ENCODE measurements around the gene NUP93.

NUP93 gene

GRCh38 chr16:56852401-56852730 lies 122.4 kb downstream of the NUP93 start:
- Histone ChIP-seq H3K36me3 (ENCODE audit: insufficient read depth, low read length) (no peaks in the 10 kb centered on the region), H3K9me2 (replicated peaks; ENCODE audit: low read depth, low read length) (no peaks in the 10 kb centered on the region), H3K79me2 (ENCODE audit: insufficient read depth, low read length) (no peaks in the 10 kb centered on the region), H3K9ac (ENCODE audit: low read depth, low read length, poor library complexity, severe bottlenecking) (no peak overlapping the region), H3F3A (ENCODE audit: low read depth) (no peaks in the 10 kb centered on the region), H2AFZ (ENCODE audit: low read length) (no peak overlapping the region), H3K27me3 (ENCODE audit: insufficient read depth, low read length, poor library complexity, severe bottlenecking) (no peaks in the 10 kb centered on the region), H3K9me3 (ENCODE audit: insufficient read depth, low read depth, low read length) (no peaks in the 10 kb centered on the region), H3K4me3 (ENCODE audit: low read length, poor library complexity, severe bottlenecking) (no peak overlapping the region), H4K20me1 (ENCODE audit: insufficient read depth, low read length, poor library complexity, severe bottlenecking) (no peaks in the 10 kb centered on the region), H3K4me1 (ENCODE audit: insufficient read depth, low read length, poor library complexity, severe bottlenecking) (peaks cover 28% of the 10 kb centered on the region), H3K4me2 (ENCODE audit: low read depth, low read length, poor library complexity, severe bottlenecking) (no peak overlapping the region)
- TF ChIP-seq CTCF (conservative IDR thresholded peaks at IDR 0.05; ENCODE audit: low read length) = no peak
- no peak for TF ChIP-seq EZH2phosphoT487 (IDR thresholded peaks at IDR 0.05; ENCODE audit: borderline replicate concordance)

- no peak overlapping the region for H3K9ac ChIP-seq (ENCODE audit: low read depth, low read length, poor library complexity, severe bottlenecking)
- H3K36me3 ChIP-seq (ENCODE audit: insufficient read depth, low read length) = no peaks in the 10 kb centered on the region
- H3F3A ChIP-seq (ENCODE audit: low read depth) = no peaks in the 10 kb centered on the region
- H3K27me3 ChIP-seq (ENCODE audit: insufficient read depth, low read length, poor library complexity, severe bottlenecking) = no peaks in the 10 kb centered on the region
- H3K4me1 ChIP-seq (ENCODE audit: insufficient read depth, low read length, poor library complexity, severe bottlenecking) = peaks cover 22% of the 10 kb centered on the region
- H3K9me2 ChIP-seq (replicated peaks; ENCODE audit: low read depth, low read length) = no peaks in the 10 kb centered on the region
- no peaks in the 10 kb centered on the region for H4K20me1 ChIP-seq (ENCODE audit: insufficient read depth, low read length, poor library complexity, severe bottlenecking)
- no peak for TF ChIP-seq EZH2phosphoT487 (IDR thresholded peaks at IDR 0.05; ENCODE audit: borderline replicate concordance)
- no peak for TF ChIP-seq CTCF (conservative IDR thresholded peaks at IDR 0.05; ENCODE audit: low read length)
- no peak overlapping the region for H3K4me3 ChIP-seq (ENCODE audit: low read length, poor library complexity, severe bottlenecking)
- H3K4me2 ChIP-seq (ENCODE audit: low read depth, low read length, poor library complexity, severe bottlenecking) = no peak overlapping the region
- no peak overlapping the region for H2AFZ ChIP-seq (ENCODE audit: low read length)
- no peaks in the 10 kb centered on the region for H3K79me2 ChIP-seq (ENCODE audit: insufficient read depth, low read length)
- no peaks in the 10 kb centered on the region for H3K9me3 ChIP-seq (ENCODE audit: insufficient read depth, low read depth, low read length)
These were observed 123.0 kb downstream of the NUP93 start for GRCh38 chr16:56852968-56853367.

- H3K9me2 ChIP-seq (replicated peaks; ENCODE audit: low read depth, low read length) = no peaks in the 10 kb centered on the region
- H3K4me3 ChIP-seq (ENCODE audit: low read length, poor library complexity, severe bottlenecking) = no peak overlapping the region
- H2AFZ ChIP-seq (ENCODE audit: low read length) = no peak overlapping the region
- H3K4me2 ChIP-seq (ENCODE audit: low read depth, low read length, poor library complexity, severe bottlenecking) = no peak overlapping the region
- no peaks in the 10 kb centered on the region for H3K9me3 ChIP-seq (ENCODE audit: insufficient read depth, low read depth, low read length)
- no peaks in the 10 kb centered on the region for H4K20me1 ChIP-seq (ENCODE audit: insufficient read depth, low read length, poor library complexity, severe bottlenecking)
- no peaks in the 10 kb centered on the region for H3K36me3 ChIP-seq (ENCODE audit: insufficient read depth, low read length)
- H3K27me3 ChIP-seq (ENCODE audit: insufficient read depth, low read length, poor library complexity, severe bottlenecking) = no peaks in the 10 kb centered on the region
- no peaks in the 10 kb centered on the region for H3F3A ChIP-seq (ENCODE audit: low read depth)
- no peak overlapping the region for H3K9ac ChIP-seq (ENCODE audit: low read depth, low read length, poor library complexity, severe bottlenecking)
- no peaks in the 10 kb centered on the region for H3K4me1 ChIP-seq (ENCODE audit: insufficient read depth, low read length, poor library complexity, severe bottlenecking)
- TF ChIP-seq CTCF (conservative IDR thresholded peaks at IDR 0.05; ENCODE audit: low read length) (no peak), EZH2phosphoT487 (IDR thresholded peaks at IDR 0.05; ENCODE audit: borderline replicate concordance) (no peak)
- no peaks in the 10 kb centered on the region for H3K79me2 ChIP-seq (ENCODE audit: insufficient read depth, low read length)
These were observed 125.3 kb downstream of the NUP93 start for GRCh38 chr16:56855201-56855600.

All from Loucy (cell line).